H9 (cell line): ENCODE data around the gene SMC1B. TPM values are rescaled to one million over a fixed set of nuclear protein-coding genes. Genes with fewer than 3 reads are reported as not detected.

ENCODE experiments used
- DNase-seq: peaks from one replicate; pipeline ENCODE4 v3.0.0-alpha.2; 2017
- H2AFZ ChIP-seq: one replicate; pipeline ENCODE4 v1.6.1; 2013; ENCODE audit warnings: mild to moderate bottlenecking, low read length, control low read depth, moderate library complexity
- H2AK5ac ChIP-seq: 2 replicates; pipeline ENCODE4 v1.6.1; 2013; ENCODE audit warnings: low read length, control low read depth, mixed read lengths; ENCODE audit not compliant: insufficient read length
- H2BK120ac ChIP-seq: one replicate; pipeline ENCODE4 v1.6.1; 2013; ENCODE audit warnings: low read depth, mild to moderate bottlenecking, low read length, control low read depth, inconsistent platforms; ENCODE audit not compliant: poor library complexity, severe bottlenecking
- H2BK12ac ChIP-seq: 2 replicates; pipeline ENCODE4 v1.6.1; 2013; ENCODE audit warnings: low read length, control low read depth, mixed read lengths, low read depth; ENCODE audit not compliant: insufficient read length
- H2BK15ac ChIP-seq: 2 replicates; pipeline ENCODE4 v1.6.1; 2013; ENCODE audit warnings: low read depth, low read length, control low read depth
- H2BK20ac ChIP-seq: one replicate; pipeline ENCODE4 v1.6.1; 2013; ENCODE audit warnings: low read depth, mild to moderate bottlenecking, low read length, control low read depth, inconsistent platforms; ENCODE audit not compliant: poor library complexity, severe bottlenecking
- H2BK5ac ChIP-seq: 2 replicates; pipeline ENCODE4 v1.6.1; 2013; ENCODE audit warnings: low read length, control low read depth, mixed read lengths; ENCODE audit not compliant: insufficient read length
- H3K14ac ChIP-seq: 2 replicates; pipeline ENCODE4 v1.6.1; 2013; ENCODE audit warnings: low read length, control low read depth; ENCODE audit not compliant: insufficient read depth
- H3K18ac ChIP-seq: 2 replicates; pipeline ENCODE4 v1.6.1; 2013; ENCODE audit warnings: low read depth, mild to moderate bottlenecking, mixed read lengths, low read length, control low read depth; ENCODE audit not compliant: insufficient read length
- H3K23ac ChIP-seq: 2 replicates; pipeline ENCODE4 v1.6.1; 2013; ENCODE audit warnings: low read length, control low read depth, mixed read lengths, low read depth; ENCODE audit not compliant: insufficient read length
- H3K23me2 ChIP-seq: 2 replicates; pipeline ENCODE4 v1.6.1; 2013; ENCODE audit warnings: low read depth, mild to moderate bottlenecking, mixed read lengths, low read length, control low read depth; ENCODE audit not compliant: insufficient read length, poor library complexity, severe bottlenecking
- H3K27ac ChIP-seq: 2 replicates; pipeline ENCODE4 v1.5.1; 2013; ENCODE audit warnings: low read length, control low read depth, mixed read lengths, low read depth; ENCODE audit not compliant: insufficient read length
- H3K27me3 ChIP-seq: 2 replicates; pipeline ENCODE4 v1.6.1; 2013; ENCODE audit warnings: low read length, control low read depth, inconsistent platforms; ENCODE audit not compliant: insufficient read depth
- H3K4ac ChIP-seq: 2 replicates; pipeline ENCODE4 v1.6.1; 2013; ENCODE audit warnings: low read depth, mild to moderate bottlenecking, control low read depth, inconsistent platforms, low read length, moderate library complexity
- H3K4me1 ChIP-seq: 2 replicates; pipeline ENCODE4 v1.6.1; 2013; ENCODE audit warnings: low read length, control low read depth, inconsistent platforms; ENCODE audit not compliant: insufficient read depth
- H3K4me2 ChIP-seq: 2 replicates; pipeline ENCODE4 v1.6.1; 2013; ENCODE audit warnings: low read length, control low read depth, mixed read lengths; ENCODE audit not compliant: insufficient read length, insufficient read depth
- H3K56ac ChIP-seq: 2 replicates; pipeline ENCODE4 v1.6.1; 2013; ENCODE audit warnings: low read depth, mild to moderate bottlenecking, mixed read lengths, low read length, control low read depth; ENCODE audit not compliant: insufficient read length
- H3K79me1 ChIP-seq: 2 replicates; pipeline ENCODE4 v1.6.1; 2013; ENCODE audit warnings: low read depth, mild to moderate bottlenecking, moderate library complexity, low read length, control low read depth, inconsistent platforms; ENCODE audit not compliant: insufficient read depth, poor library complexity, severe bottlenecking
- H3K79me2 ChIP-seq: 2 replicates; pipeline ENCODE4 v1.6.1; 2013; ENCODE audit warnings: low read length, control low read depth, inconsistent platforms; ENCODE audit not compliant: insufficient read depth
- H3K9ac ChIP-seq: 2 replicates; pipeline ENCODE4 v1.6.1; 2013; ENCODE audit warnings: low read length, control low read depth, mixed read lengths; ENCODE audit not compliant: insufficient read length; ENCODE audit errors: extremely low read depth
- H3K9me3 ChIP-seq: one replicate; pipeline ENCODE4 v1.6.1; 2013; ENCODE audit warnings: low read depth, low read length, inconsistent platforms; ENCODE audit not compliant: control insufficient read depth
- H3T11ph ChIP-seq: one replicate; pipeline ENCODE4 v1.6.1; 2013; ENCODE audit warnings: mild to moderate bottlenecking, low read length, control low read depth, inconsistent platforms
- H4K20me1 ChIP-seq: one replicate; pipeline ENCODE4 v1.6.1; 2013; ENCODE audit not compliant: control insufficient read depth, insufficient read length, insufficient read depth
- H4K5ac ChIP-seq: 2 replicates; pipeline ENCODE4 v1.6.1; 2013; ENCODE audit warnings: low read depth, mild to moderate bottlenecking, mixed read lengths, low read length, control low read depth; ENCODE audit not compliant: insufficient read length
- H4K8ac ChIP-seq: replicated peaks from 2 replicates; pipeline ENCODE4 v1.6.1; 2013; ENCODE audit warnings: low read length, control low read depth, mixed read lengths, low read depth; ENCODE audit not compliant: insufficient read length
- H4K91ac ChIP-seq: 2 replicates; pipeline ENCODE4 v1.6.1; 2013; ENCODE audit warnings: low read depth, mild to moderate bottlenecking, moderate library complexity, mixed read lengths, low read length, control low read depth; ENCODE audit not compliant: insufficient read length
- H3K27ac Mint-ChIP-seq, 3 experiments: 2 replicates in 2 of 3; 3 replicates in 1 of 3; pipeline ENCODE4 v1.8.0; 2020 to 2021; ENCODE audit warnings: mixed read lengths in 3 of 3, mild to moderate bottlenecking in 1 of 3, moderate library complexity in 1 of 3
- H3K27me3 Mint-ChIP-seq: 2 replicates; pipeline ENCODE4 v1.8.0; 2021; ENCODE audit warnings: low read depth, mild to moderate bottlenecking, moderate library complexity, mixed read lengths
- H3K36me3 Mint-ChIP-seq, 3 experiments: 2 replicates in 2 of 3; 3 replicates in 1 of 3; pipeline ENCODE4 v1.8.0; 2020 to 2021; ENCODE audit warnings: low read depth in 3 of 3, mixed read lengths in 3 of 3; ENCODE audit not compliant: insufficient read depth in 1 of 3
- H3K4me1 Mint-ChIP-seq, 2 experiments: 2 replicates each; pipeline ENCODE4 v1.8.0; 2020; ENCODE audit warnings: mixed read lengths in 2 of 2
- H3K4me3 Mint-ChIP-seq, 2 experiments: 2 replicates in 1 of 2; 3 replicates in 1 of 2; pipeline ENCODE4 v1.8.0; 2020 to 2021; ENCODE audit warnings: mild to moderate bottlenecking in 2 of 2, mixed read lengths in 2 of 2, moderate library complexity in 1 of 2
- H3K9me3 Mint-ChIP-seq, 2 experiments: 2 replicates in 1 of 2; 3 replicates in 1 of 2; pipeline ENCODE4 v1.8.0; 2020; ENCODE audit warnings: mild to moderate bottlenecking in 2 of 2, mixed read lengths in 2 of 2, moderate library complexity in 1 of 2
- CTCF ChIP-seq: fragments of 200-600 bp; sonication (generic); conservative IDR thresholded peaks from 3 replicates; pipeline ENCODE4 v1.8.0; 2021; ENCODE audit warnings: antibody characterized with exemption, mild to moderate bottlenecking
- WGBS: extraction: QIAGEN DNeasy Blood & Tissue Kit; methylation state at CpG from one replicate; pipeline ENCODE4 v1.1.7; 2013; ENCODE audit warnings: missing lambda C conversion rate, low lambda C conversion rate, mixed read lengths; ENCODE audit not compliant: insufficient read length; ENCODE audit errors: extremely low coverage; 5-methylcytosine and 5-hydroxymethylcytosine counted together
- total RNA-seq: library from RNA; stranded (reverse); gene quantifications from 2 replicates; pipeline ENCODE4 v1.2.1, GENCODE V29; 2021

Gene SMC1B
- total RNA-seq, 1 experiment from 2014 or later, result not detected

GRCh38 chr22:45337536-45337935 lies 75.9 kb downstream of the SMC1B start:
- Histone ChIP-seq H3K9me3 (no peaks in the 10 kb centered on the region), H4K5ac (no peak overlapping the region), H2BK20ac (no peak overlapping the region), H4K91ac (no peak overlapping the region), H2AFZ (no peak overlapping the region), H4K8ac (no peak overlapping the region), H3K79me1 (no peaks in the 10 kb centered on the region), H3K4me1 (no peaks in the 10 kb centered on the region), H2BK15ac (no peak overlapping the region), H3K18ac (no peak overlapping the region), H3K27ac (no peak overlapping the region), H4K20me1 (no peaks in the 10 kb centered on the region), H3K14ac (no peak overlapping the region), H3K56ac (no peak overlapping the region), H3K23ac (no peak overlapping the region), H3K9ac (no peak overlapping the region), H2BK12ac (no peak overlapping the region), H3K4ac (no peak overlapping the region), H3T11ph (no peak overlapping the region), H2BK5ac (no peak overlapping the region), H3K4me2 (no peak overlapping the region), H3K27me3 (no peaks in the 10 kb centered on the region), H3K23me2 (no peaks in the 10 kb centered on the region), H2AK5ac (no peak overlapping the region), H3K79me2 (no peaks in the 10 kb centered on the region), H2BK120ac (no peak overlapping the region)
- Mint-ChIP-seq H3K9me3 (no peaks in the 10 kb centered on the region; a peak in 1 of 5 replicates), H3K4me3 (no peak overlapping the region), H3K36me3 (peaks cover 9 to 67% (median 56%) of the 10 kb centered on the region in 3 experiments; a peak in 6 of 7 replicates), H3K27ac (no peak overlapping the region), H3K4me1 (0 out of 4 replicates have a peak, but pooled peaks cover 0 to 2% of the 10 kb centered on the region in 2 experiments), H3K27me3 (no peaks in the 10 kb centered on the region)
- DNase-seq, result no peak
- no peak for TF ChIP-seq CTCF
- no CpG with 5 or more reads among the region's 9 CpGs for WGBS
